Measurements from ENCODE around the gene MEF2A.

MEF2A gene

GRCh38 chr15:99696096-99696495 is 130.3 kb downstream of the MEF2A start:
- POLR2A ChIA-PET: no interaction called here

GRCh38 chr15:99702895-99703602 is 137.3 kb downstream of the MEF2A start:
- ChIA-PET POLR2A (interaction anchor here (1.6 kb wide), 1 partner anchor 11 kb away, joined by 3 read pairs; no protein-coding TSS in a partner anchor), CTCF (interaction anchor here (1.0 to 6.3 kb wide), 35 partner anchors 10 to 439 kb away, joined by 3 to 154 read pairs (median 12); partner anchors contain the start of gene LYSMD4)
- no peak for TF ChIP-seq CTCF (IDR thresholded peaks at IDR 0.05; ENCODE audit: control extremely low read depth, extremely low read depth, low read depth, missing control alignments)
- DNase-seq (ENCODE audit: extremely low spot score): no peak

More at GRCh38 chr15:99696096-99696495, 130.3 kb downstream of the MEF2A start:
- no peak for TF ChIP-seq CTCF (IDR thresholded peaks at IDR 0.05; ENCODE audit: control extremely low read depth, extremely low read depth, low read depth, missing control alignments)
- CTCF ChIA-PET: interaction anchor here (1.5 kb wide), 1 partner anchor 8 kb away, joined by 10 read pairs; no protein-coding TSS in a partner anchor
- no peak for DNase-seq (ENCODE audit: extremely low spot score)

- peak; percentile 43 for DNase-seq (ENCODE audit: extremely low spot score)
- POLR2A ChIA-PET: interaction anchor here (1.6 kb wide), 1 partner anchor 10 kb away, joined by 3 read pairs; no protein-coding TSS in a partner anchor
- CTCF ChIA-PET: interaction anchor here (0.7 to 6.3 kb wide), 81 partner anchors 8 to 604 kb away, joined by 3 to 154 read pairs (median 6); partner anchors contain the start of genes LRRC28, LYSMD4, MEF2A and SYNM
- TF ChIP-seq CTCF (IDR thresholded peaks at IDR 0.05; ENCODE audit: control extremely low read depth, extremely low read depth, low read depth, missing control alignments): peak; percentile 26
These were observed 138.0 kb downstream of the MEF2A start for GRCh38 chr15:99703603-99704443.

- peak; percentile 60 for TF ChIP-seq CTCF (IDR thresholded peaks at IDR 0.05; ENCODE audit: control extremely low read depth, extremely low read depth, low read depth, missing control alignments)
- DNase-seq (ENCODE audit: extremely low spot score): peak; percentile 56
- POLR2A ChIA-PET: interaction anchor here (1.6 kb wide), 1 partner anchor 10 kb away, joined by 3 read pairs; no protein-coding TSS in a partner anchor
- CTCF ChIA-PET: interaction anchor here (0.6 to 6.3 kb wide), 88 partner anchors 9 to 604 kb away, joined by 3 to 154 read pairs (median 6); partner anchors contain the start of genes LRRC28, LYSMD4, MEF2A and SYNM
These were observed 138.7 kb downstream of the MEF2A start for GRCh38 chr15:99704444-99704838.

GRCh38 chr15:99706557-99707303 is 140.9 kb downstream of the MEF2A start:
- DNase-seq (ENCODE audit: extremely low spot score): no peak
- ChIA-PET POLR2A (no interaction called here), CTCF (interaction anchor here (1.0 to 2.9 kb wide), 3 partner anchors 10 to 434 kb away, joined by 5 to 8 read pairs (median 7); no protein-coding TSS in a partner anchor)
- TF ChIP-seq CTCF (IDR thresholded peaks at IDR 0.05; ENCODE audit: control extremely low read depth, extremely low read depth, low read depth, missing control alignments): no peak
